GM12878 (cell line): ENCODE measurements around the gene GPR39.

Experiments
- BHLHE40 ChIP-seq, 2 experiments: fragments of 450-650 bp in 1 of 2; IDR thresholded peaks; 2 replicates each; pipeline ENCODE4 v1.6.1; 2011 to 2017; ENCODE audit warnings: low read depth in 2 of 2, borderline replicate concordance in 1 of 2, improper control_type of control experiment in 1 of 2, low read length in 1 of 2, mild to moderate bottlenecking in 1 of 2
- CREB1 ChIP-seq: IDR thresholded peaks from 2 replicates; pipeline ENCODE4 v1.6.1; 2012; ENCODE audit warnings: low read depth, mild to moderate bottlenecking, inconsistent platforms
- FOXK2 ChIP-seq: fragments of 450-650 bp; IDR thresholded peaks from 2 replicates; pipeline ENCODE4 v1.6.1; 2017; ENCODE audit warnings: mild to moderate bottlenecking, moderate library complexity
- NFYA ChIP-seq: IDR thresholded peaks from 2 replicates; pipeline ENCODE4 v1.6.1; 2011; ENCODE audit warnings: low read depth, mild to moderate bottlenecking, low read length, improper control_type of control experiment, borderline replicate concordance
- RELA ChIP-seq: fragments of 450-650 bp; IDR thresholded peaks from 2 replicates; pipeline ENCODE4 v1.8.0; 2014; ENCODE audit warnings: borderline replicate concordance; ENCODE audit not compliant: partially characterized antibody
- SP1 ChIP-seq: IDR thresholded peaks from one replicate; pipeline ENCODE4 v1.6.1; 2011; ENCODE audit warnings: low read depth, low read length
- SREBF2 ChIP-seq: IDR thresholded peaks from 2 replicates; pipeline ENCODE4 v1.6.1; 2012; ENCODE audit warnings: mild to moderate bottlenecking, low read length
- STAT1 ChIP-seq: fragments of 450-650 bp; conservative IDR thresholded peaks from 2 replicates; pipeline ENCODE4 v1.6.1; 2014; ENCODE audit warnings: antibody characterized with exemption, mild to moderate bottlenecking
- TBL1XR1 ChIP-seq: IDR thresholded peaks from 2 replicates; pipeline ENCODE4 v1.6.1; 2012; ENCODE audit warnings: low read depth, low read length, improper control_type of control experiment
- ZNF274 ChIP-seq: IDR thresholded peaks from one replicate; pipeline ENCODE4 v1.8.0; 2011; ENCODE audit not compliant: insufficient read length, insufficient read depth
- ZZZ3 ChIP-seq: IDR thresholded peaks from 2 replicates; pipeline ENCODE4 v1.6.1; 2011; ENCODE audit warnings: low read depth; ENCODE audit not compliant: control insufficient read depth, insufficient read length
- TF ChIP-seq, protein P1 (sequence below), 3 experiments: IDR thresholded peaks in 2 of 3; conservative IDR thresholded peaks in 1 of 3; 2 replicates each; pipeline ENCODE4 v1.5.1; 2011; ENCODE audit warnings: low read depth in 3 of 3, low read length in 3 of 3, mild to moderate bottlenecking in 3 of 3, control low read depth in 2 of 3, moderate library complexity in 2 of 3, inconsistent platforms in 1 of 3, mixed read lengths in 1 of 3; ENCODE audit not compliant: control insufficient read depth in 2 of 3, insufficient read depth in 1 of 3; ENCODE audit errors: extremely low read depth in 1 of 3
- TF ChIP-seq, protein P2 (sequence below): IDR thresholded peaks from 2 replicates; pipeline ENCODE4 v1.6.1; 2011; ENCODE audit warnings: low read depth, mild to moderate bottlenecking, low read length, moderate library complexity, borderline replicate concordance; ENCODE audit errors: extremely low read depth

DNA sequence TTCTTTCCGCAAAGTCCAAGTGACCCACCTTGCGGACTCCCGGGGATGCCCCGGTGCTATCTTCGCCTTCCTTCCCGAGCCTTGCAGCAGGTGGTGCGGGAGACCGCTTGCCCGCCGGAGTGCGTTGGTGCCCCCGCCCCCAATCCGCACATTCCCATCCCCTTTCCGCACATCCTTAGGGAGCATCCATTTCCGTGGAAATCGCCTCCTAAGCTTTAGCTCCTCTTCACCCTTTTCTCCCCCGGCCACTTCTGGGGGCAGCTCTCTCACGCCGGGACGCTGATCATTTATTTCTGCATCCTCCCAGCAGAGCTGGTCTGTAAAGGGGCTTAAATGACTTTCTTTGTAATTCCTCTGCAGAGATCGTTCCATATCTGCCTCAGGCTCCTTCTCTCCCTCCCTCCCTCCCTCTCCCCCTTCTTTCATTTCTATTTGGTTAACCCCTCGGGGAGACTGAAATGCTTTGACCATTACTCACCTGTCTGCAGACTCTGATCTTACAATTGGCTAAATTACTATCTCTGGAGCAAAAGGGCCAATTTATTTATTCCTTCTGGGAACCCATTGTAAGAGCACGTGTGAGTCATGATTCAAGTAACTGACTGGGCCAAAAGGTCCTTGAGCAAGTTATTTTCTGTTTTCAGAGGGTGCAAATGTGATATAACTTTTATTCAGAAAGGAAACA is 254.7 kb downstream of the GPR39 start:
- TF ChIP-seq NFYA (no peak), STAT1 (no peak), FOXK2 (no peak), TBL1XR1 (no peak), CREB1 (no peak), SREBF2 (no peak), ZNF274 (no peak), RELA (no peak), SP1 (no peak), BHLHE40 (IDR thresholded peaks at IDR 0.05; ENCODE audit: borderline replicate concordance in 1 of 2, low read depth in 2 of 2, low read length in 1 of 2) (no peak), ZZZ3 (no peak)
- TF ChIP-seq, protein P1, sequence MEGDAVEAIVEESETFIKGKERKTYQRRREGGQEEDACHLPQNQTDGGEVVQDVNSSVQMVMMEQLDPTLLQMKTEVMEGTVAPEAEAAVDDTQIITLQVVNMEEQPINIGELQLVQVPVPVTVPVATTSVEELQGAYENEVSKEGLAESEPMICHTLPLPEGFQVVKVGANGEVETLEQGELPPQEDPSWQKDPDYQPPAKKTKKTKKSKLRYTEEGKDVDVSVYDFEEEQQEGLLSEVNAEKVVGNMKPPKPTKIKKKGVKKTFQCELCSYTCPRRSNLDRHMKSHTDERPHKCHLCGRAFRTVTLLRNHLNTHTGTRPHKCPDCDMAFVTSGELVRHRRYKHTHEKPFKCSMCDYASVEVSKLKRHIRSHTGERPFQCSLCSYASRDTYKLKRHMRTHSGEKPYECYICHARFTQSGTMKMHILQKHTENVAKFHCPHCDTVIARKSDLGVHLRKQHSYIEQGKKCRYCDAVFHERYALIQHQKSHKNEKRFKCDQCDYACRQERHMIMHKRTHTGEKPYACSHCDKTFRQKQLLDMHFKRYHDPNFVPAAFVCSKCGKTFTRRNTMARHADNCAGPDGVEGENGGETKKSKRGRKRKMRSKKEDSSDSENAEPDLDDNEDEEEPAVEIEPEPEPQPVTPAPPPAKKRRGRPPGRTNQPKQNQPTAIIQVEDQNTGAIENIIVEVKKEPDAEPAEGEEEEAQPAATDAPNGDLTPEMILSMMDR (IDR thresholded peaks at IDR 0.05 in 2 of 3, conservative IDR thresholded peaks at IDR 0.05 in 1 of 3; ENCODE audit: control insufficient read depth in 2 of 3, extremely low read depth in 1 of 3, insufficient read depth in 1 of 3, low read depth in 3 of 3, low read length in 3 of 3), result no peak
- TF ChIP-seq, protein P2, sequence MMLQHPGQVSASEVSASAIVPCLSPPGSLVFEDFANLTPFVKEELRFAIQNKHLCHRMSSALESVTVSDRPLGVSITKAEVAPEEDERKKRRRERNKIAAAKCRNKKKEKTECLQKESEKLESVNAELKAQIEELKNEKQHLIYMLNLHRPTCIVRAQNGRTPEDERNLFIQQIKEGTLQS, result no peak
